LHCN-M2 (cell line): ENCODE measurements around the gene SLC2A11. TPM values are rescaled to one million over a fixed set of nuclear protein-coding genes. Genes with fewer than 3 reads are reported as not detected.
"Not testable (repeated sequence)": the region's sequence is repeated elsewhere in the genome, so short reads cannot be mapped to it uniquely, and the experiment has no call there.

Experiments
- DNase-seq: peaks from one replicate; pipeline ENCODE4 v3.0.0-alpha.2; 2012; ENCODE audit warnings: low read depth
- total RNA-seq: library from RNA; depleted of rRNA; stranded (reverse); fragments of >200 nt; gene quantifications from 2 replicates; pipeline ENCODE4 v1.2.3, GENCODE V29; 2014; rRNA removed

SLC2A11 gene
- total RNA-seq, 1 experiment from 2014 or later, result 6.5 TPM

GRCh38 chr22:23907423-23907822, 49.7 kb downstream of the SLC2A11 start:
- DNase-seq, result not testable (repeated sequence)

DNA sequence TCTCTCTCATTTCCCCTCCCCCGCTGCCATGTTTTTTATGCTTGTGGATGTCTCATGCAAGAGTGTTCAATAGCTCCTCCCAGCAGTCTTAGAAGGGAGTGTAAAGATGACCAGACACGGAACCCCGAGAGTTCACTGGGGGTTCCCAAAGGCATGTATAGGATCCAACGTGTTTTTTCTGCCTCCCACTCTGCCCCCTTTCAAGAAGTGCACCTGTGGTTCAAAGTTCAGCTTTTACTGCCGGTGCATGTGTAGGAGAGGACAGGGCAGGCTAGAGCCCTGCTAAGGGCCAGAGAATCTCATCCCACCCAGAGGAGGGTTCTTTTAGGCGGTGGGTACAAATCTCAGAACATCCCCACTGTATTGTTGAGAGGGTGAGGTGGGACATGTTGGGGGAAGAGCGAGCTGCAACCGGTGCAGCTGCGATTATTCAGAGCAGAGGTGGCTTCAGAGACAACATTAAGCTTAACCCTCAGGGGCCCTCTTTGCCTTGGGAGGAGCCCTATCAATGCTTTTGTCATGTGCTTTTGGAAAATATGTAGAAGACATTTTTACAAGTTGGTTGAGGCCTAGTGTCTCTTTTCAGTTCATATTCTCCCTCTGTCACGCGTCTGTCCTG, 51.0 kb downstream of the SLC2A11 start:
- DNase-seq, result no peak

DNA sequence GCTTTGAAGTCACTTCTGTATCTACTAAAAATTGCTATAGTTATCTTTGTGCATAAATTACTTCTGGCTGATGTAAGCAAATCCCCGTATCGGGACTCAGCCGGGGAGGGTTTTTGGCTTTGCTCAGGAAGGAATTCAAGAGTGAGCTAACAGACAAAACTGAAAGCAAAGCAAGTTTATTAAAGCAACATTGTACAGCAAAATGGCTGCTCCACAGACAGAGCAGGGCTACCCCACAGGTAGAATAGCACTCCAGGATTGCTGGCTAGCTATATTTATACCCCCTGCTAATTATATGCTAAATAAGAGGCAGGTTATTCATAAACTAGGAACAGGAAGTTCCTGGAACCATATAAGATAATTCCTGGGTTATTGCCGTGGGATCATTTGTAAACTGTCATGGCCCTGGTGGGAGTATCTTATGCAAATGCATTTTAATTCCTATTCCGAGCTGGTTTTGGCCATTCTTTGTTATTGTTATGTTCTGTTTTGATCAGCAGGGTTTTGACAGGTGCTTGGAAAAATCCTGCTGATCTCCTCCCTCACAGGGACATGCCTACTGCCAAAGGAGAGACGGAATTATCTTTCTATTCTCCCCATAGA, 51.7 kb downstream of the SLC2A11 start:
- no peak for DNase-seq

DNA sequence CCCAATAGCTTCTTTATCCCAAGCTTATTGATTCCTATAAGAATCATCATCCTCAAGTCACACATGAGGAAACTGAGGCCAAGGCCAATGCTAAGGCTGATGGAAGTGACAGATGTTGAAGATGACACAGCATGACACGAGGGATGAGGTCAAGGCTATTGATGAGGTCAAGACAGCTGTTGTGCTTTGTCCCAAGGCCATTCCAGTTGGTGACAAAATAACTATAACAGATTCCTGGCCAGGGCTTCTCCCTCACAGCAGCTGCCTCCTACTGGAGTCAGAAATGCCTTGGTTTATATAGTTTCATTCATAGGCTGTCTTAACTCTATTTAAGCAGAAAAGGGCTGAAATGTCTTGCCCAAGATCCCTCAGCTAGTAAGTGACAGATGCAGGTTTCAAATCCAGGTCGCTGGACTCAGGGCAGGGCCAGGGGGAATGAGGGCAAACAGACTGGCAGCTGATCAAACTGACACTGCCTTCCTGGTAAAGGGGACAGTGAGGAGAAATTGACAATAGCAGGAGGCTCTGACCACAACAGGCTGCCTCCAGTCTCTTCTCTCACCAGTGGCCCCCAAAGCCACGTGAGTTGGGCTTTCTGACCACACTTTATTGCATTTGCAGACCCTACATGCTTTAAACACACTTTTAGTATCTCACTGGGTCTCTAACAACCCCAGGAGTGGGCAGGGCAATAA, 53.0 kb downstream of the SLC2A11 start:
- peak; percentile 63 for DNase-seq

GRCh38 chr22:23911318-23911980, 53.8 kb downstream of the SLC2A11 start:
- no peak for DNase-seq

GRCh38 chr22:23912293-23912903, 54.7 kb downstream of the SLC2A11 start:
- no peak for DNase-seq

- DNase-seq, result peak; percentile 48
Measured at GRCh38 chr22:23913306-23913660, 55.6 kb downstream of the SLC2A11 start.

GRCh38 chr22:23913661-23914353, 56.1 kb downstream of the SLC2A11 start:
- DNase-seq, result peak; percentile 98

GRCh38 chr22:23915290-23915689, 57.6 kb downstream of the SLC2A11 start:
- no peak for DNase-seq

- DNase-seq, result not testable (repeated sequence)
Measured at GRCh38 chr22:23920267-23920611, 62.6 kb downstream of the SLC2A11 start.

GRCh38 chr22:23921586-23922201, 64.0 kb downstream of the SLC2A11 start:
- peak; percentile 41 for DNase-seq

- no peak for DNase-seq
Measured at GRCh38 chr22:23922921-23923320, 65.2 kb downstream of the SLC2A11 start.

GRCh38 chr22:23925020-23925606, 67.4 kb downstream of the SLC2A11 start:
- DNase-seq, result no peak

- no peak for DNase-seq
Measured at GRCh38 chr22:23926561-23926960, 68.9 kb downstream of the SLC2A11 start.

Other genes with a start within 250 kb of the SLC2A11 start
- not detected in 2 replicates for gene DRICH1, start 225.6 kb upstream of the SLC2A11 start, total RNA-seq
- not detected in 2 replicates for gene RGL4, start 166.9 kb upstream of the SLC2A11 start, total RNA-seq
- gene ZNF70, start 106.8 kb upstream of the SLC2A11 start, total RNA-seq, result 2.2 TPM in 2 replicates
- not detected in 2 replicates for gene VPREB3, start 103.5 kb upstream of the SLC2A11 start, total RNA-seq
- 0.06 TPM in 1 of 2 replicates, not detected in the other for gene C22orf15, start 94.9 kb upstream of the SLC2A11 start, total RNA-seq
- 0.19 and 0.46 TPM in 2 replicates for gene CHCHD10, start 89.9 kb upstream of the SLC2A11 start, total RNA-seq
- 5.5 and 7.1 TPM in 2 replicates for gene MMP11, start 85.0 kb upstream of the SLC2A11 start, total RNA-seq
- gene SMARCB1, start 70.9 kb upstream of the SLC2A11 start, total RNA-seq, result 77.1 and 90.0 TPM in 2 replicates
- gene DERL3, start 18.9 kb upstream of the SLC2A11 start, total RNA-seq, result 0.23 TPM in 1 of 2 replicates, not detected in the other
- gene MIF, start 36.5 kb downstream of the SLC2A11 start, total RNA-seq, result 512 and 577 TPM in 2 replicates
- 1.5 and 3.0 TPM in 2 replicates for gene GSTT2B, start 103.3 kb downstream of the SLC2A11 start, total RNA-seq
- gene DDTL, start 109.0 kb downstream of the SLC2A11 start, total RNA-seq, result 0.11 TPM in 1 of 2 replicates, not detected in the other
- gene DDT, start 116.6 kb downstream of the SLC2A11 start, total RNA-seq, result 98.8 and 134 TPM in 2 replicates
- gene GSTT2, start 122.3 kb downstream of the SLC2A11 start, total RNA-seq, result 0.11 TPM in 1 of 2 replicates, not detected in the other
- not detected in 2 replicates for gene GSTT4, start 147.6 kb downstream of the SLC2A11 start, total RNA-seq
- gene CABIN1, start 153.4 kb downstream of the SLC2A11 start, total RNA-seq, result 30.3 and 30.5 TPM in 2 replicates